ENCODE results near the gene MLPH. TPM values are rescaled to one million over a fixed set of nuclear protein-coding genes. Genes with fewer than 3 reads are reported as not detected.

MLPH gene
- total RNA-seq, 1 donor from 2014 or later, result 14.8 TPM

DNA sequence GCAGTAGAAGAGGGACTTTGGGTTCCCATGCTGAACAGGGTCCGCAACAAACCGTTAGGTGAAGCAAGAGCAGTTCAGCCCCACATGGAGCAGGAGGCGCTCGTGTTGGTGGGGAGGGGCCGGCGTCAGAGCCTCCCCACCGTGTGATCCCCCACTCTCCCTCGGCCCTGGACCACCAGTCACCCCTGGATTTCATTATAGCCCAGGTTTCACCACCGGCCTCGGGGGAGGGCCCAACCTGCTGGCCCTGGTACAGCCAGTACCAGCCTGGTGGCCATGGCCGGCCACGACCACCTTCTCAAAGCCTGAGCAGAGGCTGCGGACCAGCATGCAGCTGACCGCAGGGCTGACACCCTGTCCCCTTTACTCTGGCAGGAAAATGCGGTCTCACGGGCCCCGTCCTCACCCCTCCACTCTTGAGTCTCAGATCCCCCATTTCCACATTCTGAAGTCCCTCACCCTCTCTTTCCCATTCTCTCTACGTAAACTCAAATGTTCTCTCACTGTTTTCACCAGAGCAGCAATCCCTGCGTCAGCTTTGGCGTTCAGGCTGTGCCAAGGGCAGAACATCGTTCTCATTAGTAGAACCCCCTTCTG, 8.6 kb downstream of the MLPH start:
- Mint-ChIP-seq H3K27ac (peak overlapping the region; percentile 18), H3K9me3 (peaks cover 5% of the 10 kb centered on the region), H3K27me3 (peaks cover 12% of the 10 kb centered on the region), H3K4me1 (ENCODE audit: unreplicated experiment) (peaks cover 18% of the 10 kb centered on the region), H3K36me3 (peaks cover 11% of the 10 kb centered on the region), H3K4me3 (no peak overlapping the region)
- TF ChIP-seq, protein P1, sequence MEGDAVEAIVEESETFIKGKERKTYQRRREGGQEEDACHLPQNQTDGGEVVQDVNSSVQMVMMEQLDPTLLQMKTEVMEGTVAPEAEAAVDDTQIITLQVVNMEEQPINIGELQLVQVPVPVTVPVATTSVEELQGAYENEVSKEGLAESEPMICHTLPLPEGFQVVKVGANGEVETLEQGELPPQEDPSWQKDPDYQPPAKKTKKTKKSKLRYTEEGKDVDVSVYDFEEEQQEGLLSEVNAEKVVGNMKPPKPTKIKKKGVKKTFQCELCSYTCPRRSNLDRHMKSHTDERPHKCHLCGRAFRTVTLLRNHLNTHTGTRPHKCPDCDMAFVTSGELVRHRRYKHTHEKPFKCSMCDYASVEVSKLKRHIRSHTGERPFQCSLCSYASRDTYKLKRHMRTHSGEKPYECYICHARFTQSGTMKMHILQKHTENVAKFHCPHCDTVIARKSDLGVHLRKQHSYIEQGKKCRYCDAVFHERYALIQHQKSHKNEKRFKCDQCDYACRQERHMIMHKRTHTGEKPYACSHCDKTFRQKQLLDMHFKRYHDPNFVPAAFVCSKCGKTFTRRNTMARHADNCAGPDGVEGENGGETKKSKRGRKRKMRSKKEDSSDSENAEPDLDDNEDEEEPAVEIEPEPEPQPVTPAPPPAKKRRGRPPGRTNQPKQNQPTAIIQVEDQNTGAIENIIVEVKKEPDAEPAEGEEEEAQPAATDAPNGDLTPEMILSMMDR (conservative IDR thresholded peaks at IDR 0.05), result no peak
- DNase-seq (ENCODE audit: extremely low spot score, unreplicated experiment), result no peak

DNA sequence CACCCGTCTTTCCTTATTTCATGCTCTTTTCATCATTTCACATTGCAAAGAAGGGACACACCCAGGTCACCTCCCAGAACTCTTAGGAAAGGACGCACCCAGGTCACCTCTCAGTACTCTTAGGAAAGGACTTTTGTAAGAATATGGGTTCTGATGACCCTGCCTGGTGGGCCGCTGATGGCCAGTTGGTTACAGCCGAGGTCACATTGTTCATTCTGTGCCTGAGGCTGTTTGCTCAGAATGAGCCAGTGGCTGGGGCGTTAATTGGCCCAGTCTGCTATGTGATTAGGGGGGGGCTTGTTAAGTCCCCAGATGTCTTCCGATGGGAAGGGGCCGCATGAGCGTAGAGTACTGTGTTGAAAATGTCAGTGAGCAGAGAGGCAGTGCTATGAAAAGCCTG, 9.4 kb downstream of the MLPH start:
- H3K27ac Mint-ChIP-seq, result no peak overlapping the region
- H3K36me3 Mint-ChIP-seq, result peaks cover 11% of the 10 kb centered on the region

DNA sequence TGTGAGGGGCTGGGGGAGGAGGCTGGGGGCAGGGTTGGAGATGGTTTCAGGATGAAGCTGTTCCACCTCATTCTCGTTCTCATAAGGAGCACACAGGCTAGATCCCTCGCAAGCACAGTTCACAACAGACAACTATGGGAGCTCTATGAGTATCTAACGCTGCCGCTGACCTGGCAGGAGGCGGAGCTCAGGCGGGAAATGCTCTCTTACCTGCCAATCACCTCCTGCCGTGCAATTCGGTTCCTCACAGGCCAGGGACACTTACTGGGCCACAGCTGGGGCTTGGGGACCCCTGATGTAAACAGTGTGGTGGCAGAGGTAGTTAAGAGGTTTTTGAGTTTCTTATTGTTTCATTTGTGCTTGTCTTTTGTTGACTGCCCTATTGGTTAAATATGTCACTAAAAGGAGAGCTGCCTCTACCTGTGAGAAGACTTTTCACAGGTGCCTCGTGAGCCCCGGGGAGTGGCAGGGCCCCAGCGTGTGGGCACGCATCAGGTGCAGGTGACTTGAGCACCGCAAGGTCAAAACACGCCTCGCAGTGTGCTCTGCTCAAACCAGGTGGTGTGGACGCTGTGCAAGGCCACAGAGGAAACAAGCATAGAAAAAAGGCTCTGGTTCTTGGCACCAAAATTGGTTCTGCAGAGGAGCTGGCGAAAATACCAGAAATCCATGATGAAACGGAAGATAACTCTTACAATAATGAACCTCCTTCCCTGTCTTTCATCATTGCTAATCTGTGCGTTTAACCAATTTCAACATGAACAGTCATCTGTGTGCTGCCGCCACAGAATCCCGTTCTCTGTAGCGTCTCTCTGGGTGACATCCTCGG, 10.2 kb downstream of the MLPH start:
- Mint-ChIP-seq H3K9me3 (peaks cover 4% of the 10 kb centered on the region), H3K4me1 (ENCODE audit: unreplicated experiment) (peaks cover 27% of the 10 kb centered on the region), H3K27ac (no peak overlapping the region), H3K36me3 (peaks cover 8% of the 10 kb centered on the region), H3K27me3 (peaks cover 12% of the 10 kb centered on the region), H3K4me3 (no peak overlapping the region)
- DNase-seq (ENCODE audit: extremely low spot score, unreplicated experiment), result no peak
- TF ChIP-seq, protein P1 (conservative IDR thresholded peaks at IDR 0.05), result no peak

More for the DNA sequence above, 9.4 kb downstream of the MLPH start:
- TF ChIP-seq, protein P1 (conservative IDR thresholded peaks at IDR 0.05), result no peak
- Mint-ChIP-seq H3K4me1 (ENCODE audit: unreplicated experiment) (peaks cover 24% of the 10 kb centered on the region), H3K27me3 (peaks cover 12% of the 10 kb centered on the region), H3K9me3 (peaks cover 4% of the 10 kb centered on the region), H3K4me3 (no peak overlapping the region)
- no peak for DNase-seq (ENCODE audit: extremely low spot score, unreplicated experiment)

DNA sequence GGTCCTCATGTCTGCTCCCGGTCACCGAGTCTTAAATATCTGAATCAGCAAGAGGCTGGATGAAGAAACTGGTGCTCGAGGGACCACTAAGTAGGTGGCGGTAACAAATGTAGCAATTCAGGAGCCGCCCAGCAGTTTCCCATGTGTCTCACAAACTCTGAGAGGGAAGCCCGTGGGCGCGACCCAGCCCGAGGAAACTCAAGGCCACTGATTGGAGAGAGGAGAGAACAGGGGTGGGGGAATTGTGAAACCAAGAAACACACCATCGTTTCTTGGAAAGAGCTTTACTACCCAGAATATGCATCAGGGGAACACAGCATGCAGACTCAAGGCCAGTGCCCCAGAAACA, 10.8 kb downstream of the MLPH start:
- TF ChIP-seq, protein P1 (conservative IDR thresholded peaks at IDR 0.05), result no peak
- Mint-ChIP-seq H3K4me1 (ENCODE audit: unreplicated experiment) (peaks cover 27% of the 10 kb centered on the region), H3K36me3 (peaks cover 8% of the 10 kb centered on the region), H3K27me3 (peaks cover 12% of the 10 kb centered on the region), H3K4me3 (no peak overlapping the region), H3K27ac (no peak overlapping the region), H3K9me3 (peaks cover 4% of the 10 kb centered on the region)
- DNase-seq (ENCODE audit: extremely low spot score, unreplicated experiment), result no peak

DNA sequence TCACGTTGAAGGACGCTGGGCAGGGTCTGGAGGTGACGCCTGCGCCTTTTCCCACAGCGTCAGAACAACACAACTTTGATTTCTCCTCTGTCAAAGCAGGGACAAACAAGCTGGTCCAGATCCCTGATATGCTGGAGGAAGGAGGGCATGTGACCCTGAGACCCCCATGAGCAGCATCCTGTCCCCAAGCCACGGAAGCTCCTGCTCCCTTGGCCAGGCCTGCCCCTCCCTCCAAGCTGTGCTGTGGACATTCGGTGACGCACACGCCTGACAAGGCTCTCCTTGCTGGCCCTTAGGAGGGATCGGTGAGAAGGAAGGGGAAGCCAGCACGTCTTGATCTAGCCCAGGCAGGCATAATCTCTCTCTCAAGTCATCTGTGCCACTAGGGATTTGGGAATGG, 11.3 kb downstream of the MLPH start:
- H3K27ac Mint-ChIP-seq, result no peak overlapping the region
- no peak overlapping the region for H3K4me3 Mint-ChIP-seq
- H3K9me3 Mint-ChIP-seq, result peaks cover under 1% of the 10 kb centered on the region
- no peak for DNase-seq (ENCODE audit: extremely low spot score, unreplicated experiment)
- TF ChIP-seq, protein P1 (conservative IDR thresholded peaks at IDR 0.05), result no peak
- peaks cover 27% of the 10 kb centered on the region for H3K4me1 Mint-ChIP-seq (ENCODE audit: unreplicated experiment)
- peaks cover 10% of the 10 kb centered on the region for H3K27me3 Mint-ChIP-seq
- H3K36me3 Mint-ChIP-seq, result peaks cover 8% of the 10 kb centered on the region
